ENCODE measurements around the gene FAT2. TPM values are rescaled to one million over a fixed set of nuclear protein-coding genes. Genes with fewer than 3 reads are reported as not detected.
A peak's percentile ranks its signal among the peaks of the same experiment; 100 is the strongest.
"Not testable (repeated sequence)": the region's sequence is repeated elsewhere in the genome, so short reads cannot be mapped to it uniquely, and the experiment has no call there.

FAT2 gene
- total RNA-seq, 1 donor from 2014 or later: 0.05 TPM

DNA sequence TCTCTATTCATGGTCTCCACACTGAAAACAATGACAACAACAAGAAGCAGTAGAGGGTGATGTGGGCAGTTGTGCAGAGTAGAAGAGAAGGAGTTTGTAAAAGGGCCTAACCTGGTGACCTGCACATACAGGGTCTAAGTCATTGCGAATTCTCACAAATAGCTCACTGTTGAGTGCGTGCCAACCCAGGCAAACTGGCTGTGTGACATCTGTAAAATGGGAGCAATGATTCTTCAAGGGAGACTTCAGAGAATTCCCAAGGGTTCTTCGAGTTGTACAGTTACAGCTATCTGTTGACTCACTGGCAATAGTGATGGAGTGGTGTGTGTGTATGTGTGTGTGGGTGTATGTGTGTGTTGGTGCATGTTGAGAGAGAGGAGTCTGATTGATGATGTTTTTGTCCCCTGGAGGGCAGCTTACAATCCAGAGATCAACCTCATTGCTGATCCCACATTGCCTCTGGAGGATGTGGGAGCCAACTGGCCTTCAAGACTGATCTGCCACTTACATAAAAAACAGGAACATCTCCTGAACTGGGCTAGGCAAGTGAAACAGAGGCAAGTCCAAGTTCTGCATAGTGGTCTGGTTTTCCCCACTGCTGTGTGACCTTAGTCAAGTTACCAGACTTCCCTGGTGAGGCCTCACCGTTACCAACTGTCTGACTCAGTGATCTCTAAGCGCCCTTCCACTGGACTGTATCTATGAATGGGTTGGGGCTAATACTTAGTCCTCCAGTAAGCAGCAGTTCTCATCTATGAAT lies 3.2 kb downstream of the FAT2 start:
- intact Hi-C loops (cut with DNase I): no loop called here
- DNase-seq (ENCODE audit: low spot score): no peak

DNA sequence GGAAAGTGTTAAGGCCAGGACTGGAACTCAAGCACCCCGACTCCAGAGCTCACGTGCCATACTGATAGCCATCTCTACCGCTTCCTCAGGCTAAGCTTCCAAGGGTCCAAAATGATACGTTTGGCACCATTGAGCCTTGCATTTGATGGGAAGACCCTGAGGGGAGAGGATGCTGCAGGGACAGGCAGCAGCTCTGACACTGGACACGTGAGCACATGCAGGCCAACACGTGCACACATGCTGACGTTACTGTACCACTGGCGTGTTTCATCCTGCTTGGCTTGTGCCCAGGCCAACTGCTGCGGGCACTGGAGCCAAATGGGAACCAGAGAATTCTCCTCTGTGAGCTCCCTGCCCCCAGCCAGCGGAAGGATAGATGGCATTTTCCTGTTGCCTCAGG lies 5.2 kb downstream of the FAT2 start:
- intact Hi-C loops (cut with DNase I): no loop called here
- DNase-seq (ENCODE audit: low spot score): no peak

DNA sequence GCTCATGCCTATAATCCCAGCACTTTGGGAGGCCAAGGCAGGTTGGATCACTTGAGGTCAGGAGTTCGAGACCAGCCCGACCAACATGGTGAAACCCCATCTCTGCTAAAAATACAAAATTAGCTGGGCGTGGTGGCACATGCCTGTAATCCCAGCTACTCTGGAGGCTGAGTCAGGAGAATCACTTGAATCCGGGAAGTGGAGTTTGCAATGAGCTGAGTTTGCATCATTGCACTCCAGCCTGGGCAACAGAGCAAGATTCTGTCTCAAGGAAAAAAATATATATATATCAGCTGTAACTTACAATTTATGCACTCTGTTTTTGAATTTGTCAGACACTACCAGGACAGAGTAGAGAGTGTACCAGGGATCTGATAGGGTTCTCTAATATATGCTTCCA lies 5.8 kb downstream of the FAT2 start:
- DNase-seq (ENCODE audit: low spot score); intact Hi-C loops (cut with DNase I): not testable (repeated sequence)

DNA sequence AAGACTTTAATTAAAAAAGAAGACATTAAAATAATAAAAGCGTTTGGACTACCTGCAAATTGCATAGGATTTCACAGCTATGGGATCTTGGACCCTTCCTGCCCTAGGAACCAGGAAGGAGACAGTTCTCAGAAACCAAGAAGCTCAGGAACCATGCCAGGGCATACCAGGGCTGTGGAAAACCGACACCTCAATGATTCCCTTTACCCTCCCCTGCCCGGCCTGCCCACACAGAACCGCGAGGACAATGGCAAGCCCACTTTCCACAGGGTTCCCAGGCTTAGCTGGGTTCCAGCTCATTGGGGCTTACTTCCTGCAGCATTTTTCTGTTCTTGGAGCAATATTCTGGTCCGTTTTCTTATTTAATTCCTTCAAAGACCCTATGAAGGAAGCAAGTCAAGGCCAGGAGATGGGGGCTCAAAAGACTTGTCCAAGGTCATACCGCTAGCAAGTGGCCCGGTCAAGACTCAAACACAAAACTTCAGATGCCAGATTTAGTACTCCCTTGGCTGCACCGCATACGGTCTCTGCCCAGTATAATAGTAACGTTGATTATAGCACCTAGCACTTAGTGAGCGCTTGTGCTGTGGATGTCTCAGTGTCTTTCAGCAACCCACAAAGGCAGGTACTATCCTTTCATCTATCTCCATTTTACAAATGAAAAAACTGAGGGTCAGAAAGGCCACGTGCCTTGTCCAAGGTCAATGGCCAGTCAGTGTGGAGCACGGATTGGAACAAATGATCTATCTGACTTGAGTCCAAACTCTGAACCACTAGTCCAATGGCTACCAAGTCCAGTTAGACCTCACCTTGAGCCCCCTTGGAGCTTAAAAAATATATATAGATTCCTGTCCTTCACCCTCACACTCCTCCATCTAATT lies 6.8 kb downstream of the FAT2 start:
- intact Hi-C loops (cut with DNase I): no loop called here
- DNase-seq (ENCODE audit: low spot score): no peak

DNA sequence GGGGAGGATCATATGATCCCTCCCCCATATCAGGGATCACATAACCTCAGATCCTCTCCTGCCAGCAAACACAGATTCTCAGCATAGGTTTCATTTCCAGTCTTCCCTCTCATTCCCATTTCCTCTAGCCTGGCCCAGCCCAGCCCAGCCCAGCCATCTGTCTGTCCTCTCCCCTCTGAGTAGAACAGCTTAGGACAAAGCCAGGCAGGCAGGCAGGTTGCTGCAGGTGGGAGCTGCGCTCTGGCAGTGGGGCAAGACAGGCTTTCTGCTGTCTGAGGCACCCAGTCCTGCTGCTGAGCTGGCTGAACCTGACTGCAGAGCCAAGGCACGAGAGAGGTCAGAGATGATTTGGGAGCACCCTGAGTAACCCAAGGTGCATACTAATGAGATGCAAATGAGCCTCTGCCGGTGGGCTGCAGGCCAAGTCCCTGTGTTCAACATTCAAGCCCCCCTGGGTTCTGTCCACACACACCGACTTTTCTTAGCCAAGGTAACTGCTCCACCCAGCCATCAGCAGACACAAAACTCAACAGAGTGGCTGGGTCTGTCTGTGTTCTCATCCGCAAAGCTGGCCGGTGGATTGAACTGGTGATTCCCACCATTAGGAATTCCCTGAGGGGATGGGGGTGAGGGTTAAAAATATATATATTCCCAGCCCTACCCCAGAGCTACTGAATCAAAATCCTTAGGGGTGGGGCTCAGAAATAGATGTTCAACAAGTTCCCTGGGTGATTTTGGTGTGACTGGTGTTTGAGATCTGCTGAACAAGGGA lies 9.1 kb downstream of the FAT2 start:
- intact Hi-C loops (cut with DNase I): no loop called here
- DNase-seq (ENCODE audit: low spot score): peak; percentile 51

DNA sequence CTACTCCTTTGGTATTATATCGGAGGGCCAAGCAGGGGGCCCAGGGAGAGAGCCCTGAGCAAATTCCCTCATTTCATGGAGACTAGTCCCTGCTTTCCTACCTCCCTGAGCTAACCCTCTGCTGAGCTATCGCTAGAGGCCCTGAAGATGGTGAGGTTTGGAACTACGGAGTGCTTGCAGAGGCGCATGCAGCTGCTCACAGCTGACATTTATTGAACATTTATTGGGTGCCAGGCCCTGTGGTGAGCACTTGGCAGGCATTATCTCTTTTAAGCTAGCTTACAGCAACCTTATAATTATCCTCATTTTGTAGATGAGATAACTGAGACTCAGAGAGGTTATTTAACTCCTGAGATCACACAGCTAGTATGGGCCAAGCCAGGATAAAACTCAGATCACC lies 9.8 kb downstream of the FAT2 start:
- peak; percentile 2 for DNase-seq (ENCODE audit: low spot score)
- intact Hi-C loops (cut with DNase I): no loop called here

DNA sequence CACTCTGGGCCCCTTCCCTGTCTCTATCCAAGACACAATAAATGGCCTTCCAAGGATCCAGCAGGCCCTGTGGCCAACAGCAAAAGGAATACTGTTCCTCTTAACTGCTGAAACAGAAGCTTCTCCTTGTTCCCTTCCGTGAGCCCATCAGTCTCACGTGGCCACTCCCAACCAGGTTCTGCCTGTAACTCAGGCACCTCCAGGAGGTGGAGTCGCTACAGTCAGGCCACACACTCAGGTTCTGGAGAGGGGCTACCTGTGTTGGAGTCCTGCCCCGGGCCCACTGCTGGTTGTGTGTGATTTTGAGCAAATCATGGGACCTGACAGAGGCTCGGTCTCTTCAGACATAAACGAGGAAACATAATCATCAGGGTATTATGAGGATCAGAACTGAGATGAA lies 10.3 kb downstream of the FAT2 start:
- no peak for DNase-seq (ENCODE audit: low spot score)
- intact Hi-C loops (cut with DNase I): no loop called here

DNA sequence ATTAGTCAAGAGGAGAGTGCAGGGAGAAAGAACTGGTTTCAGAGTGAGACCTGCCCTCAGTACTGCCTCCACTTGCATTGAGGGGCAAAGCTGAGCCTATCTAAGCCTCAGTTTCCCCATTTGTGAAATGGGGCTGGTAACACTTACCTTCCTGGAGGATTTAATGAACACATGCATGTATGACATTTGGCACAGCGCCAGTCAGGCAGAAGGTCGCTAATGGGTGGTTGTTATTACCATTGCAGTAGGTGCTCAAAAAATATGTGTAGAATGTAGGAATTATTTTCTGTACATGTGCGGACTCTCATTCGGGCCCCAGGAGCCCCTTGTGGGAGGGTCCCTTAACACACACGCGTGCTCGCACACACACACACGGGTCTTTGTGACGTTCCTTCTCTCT lies 10.9 kb downstream of the FAT2 start:
- peak; percentile 22 for DNase-seq (ENCODE audit: low spot score)
- intact Hi-C loops (cut with DNase I): no loop called here

DNA sequence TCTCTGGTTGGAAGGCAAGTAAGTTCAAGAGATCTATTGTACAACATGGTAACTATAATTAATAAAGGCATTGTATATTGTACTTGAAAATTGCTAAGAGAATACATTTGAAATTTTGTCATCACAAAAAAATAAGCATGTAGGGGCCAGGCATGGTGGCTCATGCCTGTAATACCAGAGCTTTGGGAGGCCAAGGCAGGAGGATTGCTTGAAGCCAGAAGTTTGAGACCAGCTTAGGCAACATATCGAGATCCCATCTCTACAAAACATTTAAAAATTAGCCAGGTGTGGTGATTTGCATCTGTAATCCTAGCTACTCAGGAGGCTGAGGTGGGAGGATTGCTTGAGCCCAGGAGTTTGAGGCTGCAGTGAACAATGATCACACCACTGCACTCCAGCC lies 12.0 kb downstream of the FAT2 start:
- intact Hi-C loops (cut with DNase I); DNase-seq (ENCODE audit: low spot score): not testable (repeated sequence)

DNA sequence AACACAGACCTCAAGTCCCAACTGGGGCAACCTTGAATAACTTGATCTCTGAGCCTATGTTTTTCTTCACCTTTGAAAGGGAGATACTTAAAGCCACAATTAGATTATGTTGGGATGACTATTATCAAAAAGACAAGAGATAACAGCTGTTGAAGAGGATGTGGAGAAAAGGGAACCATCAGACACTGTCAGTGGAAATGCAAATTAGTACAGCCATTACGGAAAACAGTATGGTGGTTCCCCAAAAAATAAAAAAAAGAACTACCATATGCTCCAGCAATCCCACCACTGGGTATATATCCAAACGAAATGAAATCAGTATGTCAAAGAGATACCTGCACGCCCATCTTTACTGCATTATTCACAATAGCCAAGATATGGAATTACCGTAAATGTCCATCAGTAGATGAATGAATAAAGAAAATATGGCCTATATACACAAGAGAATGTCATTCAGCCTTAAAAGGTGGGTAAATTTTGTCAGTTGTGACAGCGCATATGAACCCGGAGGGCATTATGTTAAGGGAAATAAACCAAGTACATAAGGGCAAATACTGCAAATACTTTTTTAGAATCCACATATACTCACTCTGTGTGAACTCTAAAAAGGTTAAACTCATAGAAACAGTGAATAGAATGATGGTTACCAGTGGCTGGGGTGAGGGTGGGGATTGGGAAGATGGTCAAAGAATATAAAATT lies 12.7 kb downstream of the FAT2 start:
- DNase-seq (ENCODE audit: low spot score): no peak
- intact Hi-C loops (cut with DNase I): no loop called here

DNA sequence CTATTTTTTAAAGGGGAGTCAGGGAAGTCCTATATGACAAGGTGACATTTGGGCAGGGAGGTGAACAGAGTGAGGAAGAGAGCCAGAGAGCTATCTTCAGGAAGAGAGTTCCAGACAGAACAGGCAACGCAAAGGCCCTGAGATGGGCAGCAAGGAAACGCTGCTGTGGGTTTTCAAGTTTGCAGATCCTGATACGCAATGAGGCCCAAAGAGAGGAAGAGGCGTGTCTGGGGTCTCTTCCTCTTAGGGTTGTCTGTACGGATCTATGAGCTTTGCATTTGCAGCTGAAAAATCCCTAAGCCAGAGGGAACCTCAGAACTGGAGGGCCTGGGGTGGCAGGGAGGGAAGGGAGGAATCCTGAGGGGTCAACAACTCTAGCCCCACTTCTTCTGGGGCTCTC lies 13.6 kb downstream of the FAT2 start:
- peak; percentile 74 for DNase-seq (ENCODE audit: low spot score)
- intact Hi-C loops (cut with DNase I): no loop called here

DNA sequence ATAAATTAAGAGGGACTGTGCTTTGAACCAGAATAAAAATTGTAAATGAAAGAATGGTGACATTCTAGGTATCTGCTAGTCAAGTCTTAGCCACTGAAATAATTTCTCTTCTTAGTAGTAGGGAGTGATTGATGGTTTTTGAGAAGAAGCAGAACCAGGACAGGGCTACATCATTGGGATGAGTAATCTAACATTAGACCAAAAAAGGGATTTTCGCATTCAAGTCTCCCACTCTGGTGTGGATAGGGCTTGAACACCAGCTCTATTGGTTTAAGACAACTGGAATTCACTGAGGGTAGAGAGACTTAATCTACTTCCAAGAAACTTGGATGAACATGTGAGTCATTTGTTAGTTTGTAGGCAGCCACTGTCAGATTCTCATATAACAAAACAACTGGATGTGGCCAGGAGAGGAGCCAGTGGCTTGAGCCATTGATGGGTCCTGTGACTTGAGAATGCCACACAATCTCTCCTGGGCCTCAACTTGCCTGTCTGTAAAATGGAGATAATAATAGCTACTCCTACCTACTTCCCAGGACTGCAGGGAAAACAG lies 16.6 kb downstream of the FAT2 start:
- intact Hi-C loops (cut with DNase I): no loop called here
- no peak for DNase-seq (ENCODE audit: low spot score)

DNA sequence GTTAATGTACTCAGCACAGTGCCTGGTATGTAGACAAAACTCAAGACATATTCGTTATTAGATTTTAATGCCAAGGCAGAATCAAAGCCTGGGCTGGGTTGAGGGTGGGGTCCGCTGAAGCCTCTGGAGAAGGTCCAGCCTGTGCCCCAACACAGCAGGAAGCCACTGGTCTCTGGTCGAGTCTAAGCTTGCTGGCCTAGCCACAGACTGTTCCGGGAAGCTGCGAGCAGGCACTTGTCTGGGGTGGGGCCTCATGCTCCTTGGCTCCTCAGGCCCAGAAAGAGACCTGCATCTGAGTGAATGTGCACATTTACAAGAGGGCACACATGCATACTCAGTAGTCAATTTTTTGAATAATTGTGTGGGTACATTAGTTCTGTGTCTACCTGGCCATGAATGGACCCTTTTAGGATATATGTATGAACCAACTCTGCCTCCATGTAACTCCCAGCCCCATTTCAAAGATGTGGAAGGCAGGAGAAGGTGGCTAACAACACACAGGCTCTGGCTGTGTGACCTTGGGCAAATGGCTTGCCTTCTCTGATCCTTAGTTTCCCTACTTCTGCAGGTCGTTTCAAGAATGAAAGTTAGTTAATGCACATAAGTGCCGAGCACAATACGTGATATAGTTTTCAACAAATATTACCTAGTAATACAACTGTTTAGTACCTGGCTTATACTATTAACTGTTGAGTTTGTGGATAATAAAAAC lies 18.3 kb downstream of the FAT2 start:
- DNase-seq (ENCODE audit: low spot score): peak; percentile 63
- intact Hi-C loops (cut with DNase I): no loop called here

DNA sequence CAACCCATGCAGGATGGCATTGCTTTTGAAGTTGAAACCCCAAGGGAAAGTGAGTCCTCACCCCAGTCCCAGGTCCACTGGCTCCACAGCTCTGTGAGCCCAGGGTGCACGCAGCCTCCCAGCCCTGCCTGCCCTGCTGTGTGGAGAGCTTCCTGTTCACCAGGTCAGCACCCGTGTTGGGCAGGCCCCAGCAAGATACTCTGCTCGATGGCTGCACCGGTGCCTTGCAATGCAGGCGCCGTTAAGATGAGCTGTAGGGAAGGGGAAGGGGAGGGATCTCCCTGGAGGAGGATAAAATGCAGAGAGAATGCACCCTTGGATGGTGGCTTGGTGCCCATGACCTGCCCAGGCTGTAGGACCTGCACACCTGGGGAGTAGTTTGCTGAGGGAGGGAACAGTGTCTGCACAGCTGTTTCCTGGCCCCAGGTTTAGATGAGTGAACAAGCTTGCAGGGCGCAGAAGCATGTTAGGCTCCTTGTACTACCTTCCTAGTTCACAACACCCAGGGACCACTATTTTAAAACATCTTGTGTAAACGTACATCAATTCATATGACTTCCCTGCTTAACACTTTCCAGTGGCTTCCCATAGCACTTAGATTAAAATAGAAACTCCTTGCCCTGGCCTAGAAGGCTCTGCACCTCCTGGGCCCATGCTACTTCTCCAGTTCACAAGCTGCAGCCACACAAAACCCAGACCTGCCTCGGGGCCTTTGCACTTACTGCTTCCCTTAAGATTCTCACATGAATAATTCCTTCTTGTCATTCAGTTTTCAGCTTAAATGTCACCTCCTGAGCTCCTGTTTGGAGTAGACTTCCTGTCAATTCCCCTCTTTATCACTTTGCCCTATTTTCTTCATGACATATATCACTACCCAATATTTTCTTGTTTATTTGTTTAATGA lies 19.6 kb downstream of the FAT2 start:
- DNase-seq (ENCODE audit: low spot score): no peak
- intact Hi-C loops (cut with DNase I): no loop called here

DNA sequence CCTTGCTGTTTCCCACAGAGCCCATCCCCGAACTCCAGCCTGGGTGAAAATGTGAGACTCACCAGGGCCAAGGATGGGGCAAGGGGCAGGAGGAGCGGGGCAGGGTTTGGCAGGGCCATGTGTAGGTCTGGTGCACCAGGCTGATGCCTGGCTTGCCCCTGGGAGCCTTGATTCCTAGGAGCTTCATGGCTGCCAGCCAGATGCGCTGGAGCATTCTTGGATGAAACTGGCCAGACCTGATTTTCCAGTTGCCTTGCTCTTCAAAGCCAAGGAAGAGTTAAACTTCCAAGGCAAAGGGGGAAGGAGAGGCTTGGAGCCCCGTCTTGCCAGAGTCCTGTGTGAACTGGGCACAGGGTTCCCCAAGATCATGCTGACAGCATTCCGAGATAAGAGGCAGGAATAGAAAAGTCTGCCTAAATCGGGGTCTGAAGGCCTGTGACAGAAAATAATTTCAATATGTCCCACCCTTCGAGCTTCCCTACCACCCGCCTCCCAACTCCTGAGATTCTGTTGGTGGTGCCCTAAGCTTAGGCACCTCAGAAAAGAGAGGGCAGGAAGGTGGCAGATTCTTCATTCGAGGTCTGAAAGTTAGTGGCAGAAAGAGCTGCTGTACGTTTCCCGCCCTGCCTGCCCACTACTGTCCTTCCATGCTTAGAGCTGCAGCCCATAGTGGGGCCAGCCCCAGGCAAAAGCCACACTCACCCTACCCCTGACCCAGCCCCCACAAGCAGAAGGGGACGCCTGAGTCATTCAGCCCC lies 20.4 kb downstream of the FAT2 start:
- DNase-seq (ENCODE audit: low spot score): no peak
- intact Hi-C loops (cut with DNase I): no loop called here

DNA sequence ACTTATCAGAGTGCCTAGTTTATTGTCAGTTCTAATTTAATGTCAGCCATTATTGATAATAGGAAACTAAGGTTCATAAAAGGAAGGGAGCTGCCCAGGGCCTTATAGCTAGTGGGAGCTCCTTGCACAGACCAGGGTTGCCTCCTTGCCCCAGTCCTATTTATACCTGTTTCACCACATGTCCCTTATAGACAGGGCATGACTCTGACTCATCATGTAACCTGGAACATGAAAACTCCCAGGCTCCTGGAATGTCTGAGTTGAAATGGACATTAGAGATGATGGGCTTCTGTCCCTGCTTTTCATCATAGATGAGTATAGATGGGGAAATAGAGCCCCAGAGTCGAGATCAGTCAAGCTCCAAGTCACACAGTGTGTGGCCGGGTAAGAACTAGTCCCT lies 21.1 kb downstream of the FAT2 start:
- intact Hi-C loops (cut with DNase I): no loop called here
- DNase-seq (ENCODE audit: low spot score): no peak

Measured in cardiac septum (tissue), 1 donor.